HepG2 (cell line): Measurements from ENCODE around the gene MUC13. TPM values are rescaled to one million over a fixed set of nuclear protein-coding genes. Genes with fewer than 3 reads are reported as not detected.

ENCODE experiments used
- BRCA1 ChIP-seq: sonication (generic); formaldehyde crosslinking; IDR thresholded peaks from 2 replicates; pipeline ENCODE4 v1.4.0; 2020; ENCODE audit warnings: missing genetic modification reagents
- CBX2 ChIP-seq, 2 experiments: fragments of 200-600 bp in 1 of 2; sonication (generic); formaldehyde crosslinking in 1 of 2; IDR thresholded peaks; 2 replicates each; pipeline versions ENCODE4 v1.7.0 to v1.8.1; 2018 to 2022; ENCODE audit warnings: low read depth in 2 of 2, low read length in 1 of 2, mild to moderate bottlenecking in 1 of 2, missing genetic modification reagents in 1 of 2
- MTA1 ChIP-seq: sonication (generic); formaldehyde crosslinking; IDR thresholded peaks from 2 replicates; pipeline ENCODE4 v1.4.0; 2020; ENCODE audit warnings: missing genetic modification reagents, mild to moderate bottlenecking, borderline replicate concordance
- PAX8 ChIP-seq: sonication (generic); formaldehyde crosslinking; IDR thresholded peaks from 2 replicates; pipeline ENCODE4 v1.8.0; 2022; ENCODE audit warnings: mild to moderate bottlenecking, missing genetic modification reagents, borderline replicate concordance
- POGK ChIP-seq: sonication (generic); formaldehyde crosslinking; conservative IDR thresholded peaks from 2 replicates; pipeline ENCODE4 v1.8.0; 2022; ENCODE audit warnings: mild to moderate bottlenecking, moderate library complexity, missing genetic modification reagents
- RCOR2 ChIP-seq: IDR thresholded peaks from 2 replicates; pipeline ENCODE4 v1.6.1; 2016; ENCODE audit warnings: missing biosample characterization, missing genetic modification reagents
- SRY ChIP-seq: sonication (generic); formaldehyde crosslinking; IDR thresholded peaks from 2 replicates; pipeline ENCODE4 v1.8.0; 2022; ENCODE audit warnings: mild to moderate bottlenecking, missing genetic modification reagents
- STAT5B ChIP-seq: sonication (generic); formaldehyde crosslinking; IDR thresholded peaks from 2 replicates; pipeline ENCODE4 v1.4.0; 2020; ENCODE audit warnings: missing genetic modification reagents
- ZFP62 ChIP-seq: sonication (generic); formaldehyde crosslinking; IDR thresholded peaks from 2 replicates; pipeline ENCODE4 v1.4.0; 2020; ENCODE audit warnings: missing genetic modification reagents
- ZNF331 ChIP-seq: sonication (generic); formaldehyde crosslinking; IDR thresholded peaks from 2 replicates; pipeline ENCODE4 v1.4.0; 2020; ENCODE audit warnings: missing genetic modification reagents
- ZNF7 ChIP-seq: IDR thresholded peaks from 2 replicates; pipeline ENCODE4 v1.6.1; 2016; ENCODE audit warnings: missing biosample characterization, missing genetic modification reagents
- ZNF841 ChIP-seq: sonication (generic); formaldehyde crosslinking; IDR thresholded peaks from 2 replicates; pipeline ENCODE4 v1.8.1; 2023; ENCODE audit warnings: missing genetic modification reagents, borderline replicate concordance
- ZNF878 ChIP-seq: sonication (generic); formaldehyde crosslinking; IDR thresholded peaks from 2 replicates; pipeline ENCODE4 v1.8.1; 2023; ENCODE audit warnings: mild to moderate bottlenecking, missing genetic modification reagents, moderate library complexity
- ZNF891 ChIP-seq: sonication (generic); formaldehyde crosslinking; IDR thresholded peaks from 2 replicates; pipeline ENCODE4 v1.5.0; 2020; ENCODE audit warnings: mild to moderate bottlenecking, missing genetic modification reagents
- polyA plus RNA-seq, 8 experiments: library from polyadenylated mRNA; depleted of rRNA in 3 of 8; stranded (reverse) in 7 of 8; unstranded in 1 of 8; fragments of >200 nt; fragmentation: Illumina TruSeq in 4 of 8; extraction: Trizol in 4 of 8; gene quantifications; 2 replicates each; pipeline versions ENCODE4 v1.2.1 to v1.2.3, GENCODE V29; 2011 to 2016; ENCODE audit warnings: low read depth in 4 of 8, missing spikeins in 1 of 8, mixed read lengths in 1 of 8; ENCODE audit not compliant: insufficient read depth in 1 of 8
- total RNA-seq, 5 experiments: library from RNA; depleted of rRNA; stranded (reverse); fragments of >200 nt; fragmentation: Illumina TruSeq; extraction: Trizol; gene quantifications; 2 replicates each; pipeline ENCODE4 v1.2.3, GENCODE V29; 2016; ENCODE audit warnings: low read depth in 1 of 5
- TF ChIP-seq, protein P1 (sequence below): sonication (generic); formaldehyde crosslinking; conservative IDR thresholded peaks from 2 replicates; pipeline ENCODE4 v1.8.1; 2023; ENCODE audit warnings: missing genetic modification reagents
- TF ChIP-seq, protein P2 (sequence below): sonication (generic); formaldehyde crosslinking; IDR thresholded peaks from 2 replicates; pipeline ENCODE4 v1.5.0; 2020; ENCODE audit warnings: mild to moderate bottlenecking, missing genetic modification reagents, borderline replicate concordance

MUC13 gene
- total and polyA plus RNA-seq, 2 of the 13 experiments (the other 11 are each of a cell fraction or from before 2014, with no cell fraction given): 0.04 to 1.2 TPM

- TF ChIP-seq CBX2 (IDR thresholded peaks at IDR 0.05; ENCODE audit: low read depth, low read length) (no peak), CBX2 (CRISPR knock-in tag; IDR thresholded peaks at IDR 0.05; ENCODE audit: low read depth) (no peak), BRCA1 (CRISPR knock-in tag) (peak; percentile 41; the same call in 1 of the 2 replicates), ZNF891 (peak; percentile 67; the same call in 1 of the 2 replicates), RCOR2 (CRISPR knock-in tag) (no peak), ZFP62 (CRISPR knock-in tag) (no peak), POGK (CRISPR knock-in tag) (peak; percentile 46), SRY (CRISPR knock-in tag) (peak; percentile 66; the same call in 1 of the 2 replicates), STAT5B (no peak), PAX8 (CRISPR knock-in tag) (no peak), ZNF878 (CRISPR knock-in tag) (no peak), ZNF331 (CRISPR knock-in tag) (0 out of 2 replicates have a peak, but pooled peaks have one; percentile 35), MTA1 (CRISPR knock-in tag) (peak; percentile 36; the same call in 1 of the 2 replicates), ZNF7 (CRISPR knock-in tag) (0 out of 2 replicates have a peak, but pooled peaks have one; percentile 15), ZNF841 (no peak)
- TF ChIP-seq, protein P1, sequence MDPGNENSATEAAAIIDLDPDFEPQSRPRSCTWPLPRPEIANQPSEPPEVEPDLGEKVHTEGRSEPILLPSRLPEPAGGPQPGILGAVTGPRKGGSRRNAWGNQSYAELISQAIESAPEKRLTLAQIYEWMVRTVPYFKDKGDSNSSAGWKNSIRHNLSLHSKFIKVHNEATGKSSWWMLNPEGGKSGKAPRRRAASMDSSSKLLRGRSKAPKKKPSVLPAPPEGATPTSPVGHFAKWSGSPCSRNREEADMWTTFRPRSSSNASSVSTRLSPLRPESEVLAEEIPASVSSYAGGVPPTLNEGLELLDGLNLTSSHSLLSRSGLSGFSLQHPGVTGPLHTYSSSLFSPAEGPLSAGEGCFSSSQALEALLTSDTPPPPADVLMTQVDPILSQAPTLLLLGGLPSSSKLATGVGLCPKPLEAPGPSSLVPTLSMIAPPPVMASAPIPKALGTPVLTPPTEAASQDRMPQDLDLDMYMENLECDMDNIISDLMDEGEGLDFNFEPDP (CRISPR knock-in tag): no peak
- TF ChIP-seq, protein P2, sequence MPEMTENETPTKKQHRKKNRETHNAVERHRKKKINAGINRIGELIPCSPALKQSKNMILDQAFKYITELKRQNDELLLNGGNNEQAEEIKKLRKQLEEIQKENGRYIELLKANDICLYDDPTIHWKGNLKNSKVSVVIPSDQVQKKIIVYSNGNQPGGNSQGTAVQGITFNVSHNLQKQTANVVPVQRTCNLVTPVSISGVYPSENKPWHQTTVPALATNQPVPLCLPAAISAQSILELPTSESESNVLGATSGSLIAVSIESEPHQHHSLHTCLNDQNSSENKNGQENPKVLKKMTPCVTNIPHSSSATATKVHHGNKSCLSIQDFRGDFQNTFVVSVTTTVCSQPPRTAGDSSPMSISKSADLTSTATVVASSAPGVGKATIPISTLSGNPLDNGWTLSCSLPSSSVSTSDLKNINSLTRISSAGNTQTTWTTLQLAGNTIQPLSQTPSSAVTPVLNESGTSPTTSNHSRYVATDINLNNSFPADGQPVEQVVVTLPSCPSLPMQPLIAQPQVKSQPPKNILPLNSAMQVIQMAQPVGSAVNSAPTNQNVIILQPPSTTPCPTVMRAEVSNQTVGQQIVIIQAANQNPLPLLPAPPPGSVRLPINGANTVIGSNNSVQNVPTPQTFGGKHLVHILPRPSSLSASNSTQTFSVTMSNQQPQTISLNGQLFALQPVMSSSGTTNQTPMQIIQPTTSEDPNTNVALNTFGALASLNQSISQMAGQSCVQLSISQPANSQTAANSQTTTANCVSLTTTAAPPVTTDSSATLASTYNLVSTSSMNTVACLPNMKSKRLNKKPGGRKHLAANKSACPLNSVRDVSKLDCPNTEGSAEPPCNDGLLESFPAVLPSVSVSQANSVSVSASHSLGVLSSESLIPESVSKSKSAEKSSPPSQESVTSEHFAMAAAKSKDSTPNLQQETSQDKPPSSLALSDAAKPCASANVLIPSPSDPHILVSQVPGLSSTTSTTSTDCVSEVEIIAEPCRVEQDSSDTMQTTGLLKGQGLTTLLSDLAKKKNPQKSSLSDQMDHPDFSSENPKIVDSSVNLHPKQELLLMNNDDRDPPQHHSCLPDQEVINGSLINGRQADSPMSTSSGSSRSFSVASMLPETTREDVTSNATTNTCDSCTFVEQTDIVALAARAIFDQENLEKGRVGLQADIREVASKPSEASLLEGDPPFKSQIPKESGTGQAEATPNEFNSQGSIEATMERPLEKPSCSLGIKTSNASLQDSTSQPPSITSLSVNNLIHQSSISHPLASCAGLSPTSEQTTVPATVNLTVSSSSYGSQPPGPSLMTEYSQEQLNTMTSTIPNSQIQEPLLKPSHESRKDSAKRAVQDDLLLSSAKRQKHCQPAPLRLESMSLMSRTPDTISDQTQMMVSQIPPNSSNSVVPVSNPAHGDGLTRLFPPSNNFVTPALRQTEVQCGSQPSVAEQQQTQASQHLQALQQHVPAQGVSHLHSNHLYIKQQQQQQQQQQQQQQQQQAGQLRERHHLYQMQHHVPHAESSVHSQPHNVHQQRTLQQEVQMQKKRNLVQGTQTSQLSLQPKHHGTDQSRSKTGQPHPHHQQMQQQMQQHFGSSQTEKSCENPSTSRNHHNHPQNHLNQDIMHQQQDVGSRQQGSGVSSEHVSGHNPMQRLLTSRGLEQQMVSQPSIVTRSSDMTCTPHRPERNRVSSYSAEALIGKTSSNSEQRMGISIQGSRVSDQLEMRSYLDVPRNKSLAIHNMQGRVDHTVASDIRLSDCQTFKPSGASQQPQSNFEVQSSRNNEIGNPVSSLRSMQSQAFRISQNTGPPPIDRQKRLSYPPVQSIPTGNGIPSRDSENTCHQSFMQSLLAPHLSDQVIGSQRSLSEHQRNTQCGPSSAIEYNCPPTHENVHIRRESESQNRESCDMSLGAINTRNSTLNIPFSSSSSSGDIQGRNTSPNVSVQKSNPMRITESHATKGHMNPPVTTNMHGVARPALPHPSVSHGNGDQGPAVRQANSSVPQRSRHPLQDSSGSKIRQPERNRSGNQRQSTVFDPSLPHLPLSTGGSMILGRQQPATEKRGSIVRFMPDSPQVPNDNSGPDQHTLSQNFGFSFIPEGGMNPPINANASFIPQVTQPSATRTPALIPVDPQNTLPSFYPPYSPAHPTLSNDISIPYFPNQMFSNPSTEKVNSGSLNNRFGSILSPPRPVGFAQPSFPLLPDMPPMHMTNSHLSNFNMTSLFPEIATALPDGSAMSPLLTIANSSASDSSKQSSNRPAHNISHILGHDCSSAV: no peak
These were observed 47.2 kb downstream of the MUC13 start, which contains the start of gene ITGB5 (continued) for GRCh38 chr3:124887177-124887931.
